Cardiac fibroblast (primary cell): ENCODE data around the gene CHRNB1.

Source experiments
- DNase-seq, 2 donors: peaks; one replicate each; pipeline versions ENCODE4 v3.0.0 to v3.0.0-alpha.2; 2010; ENCODE audit warnings: low read depth in 2 of 2
- H3K4me3 ChIP-seq, 2 donors: replicated peaks in 1 of 2; 1 replicate in 1 of 2; 2 replicates in 1 of 2; pipeline ENCODE4 v1.5.1; 2011; ENCODE audit warnings: low read depth in 2 of 2, low read length in 2 of 2, mild to moderate bottlenecking in 2 of 2, moderate library complexity in 1 of 2
- CTCF ChIP-seq: IDR thresholded peaks from one replicate; pipeline ENCODE4 v1.5.1; 2011; ENCODE audit warnings: low read depth, mild to moderate bottlenecking, low read length, inconsistent platforms

The CHRNB1 gene

GRCh38 chr17:7460850-7461660, 16.2 kb downstream of the CHRNB1 start:
- no peak for TF ChIP-seq CTCF
- no peak for DNase-seq
- H3K4me3 ChIP-seq = no peak overlapping the region

- no peak overlapping the region for H3K4me3 ChIP-seq
- no peak for TF ChIP-seq CTCF
- DNase-seq = no peak
Measured at GRCh38 chr17:7462474-7463371, 17.9 kb downstream of the CHRNB1 start.

- no peak for TF ChIP-seq CTCF
- no peak overlapping the region for H3K4me3 ChIP-seq
- DNase-seq = no peak
Measured at GRCh38 chr17:7463372-7463846, 18.5 kb downstream of the CHRNB1 start.

- TF ChIP-seq CTCF = no peak
Measured at GRCh38 chr17:7464081-7464480, 19.2 kb downstream of the CHRNB1 start.

GRCh38 chr17:7465597-7466275, 20.9 kb downstream of the CHRNB1 start:
- no peak for DNase-seq
- no peak overlapping the region for H3K4me3 ChIP-seq
- TF ChIP-seq CTCF = no peak

More at GRCh38 chr17:7464081-7464480, 19.2 kb downstream of the CHRNB1 start:
- no peak overlapping the region for H3K4me3 ChIP-seq
- DNase-seq = no peak

- H3K4me3 ChIP-seq = no peak overlapping the region
- DNase-seq = no peak
- TF ChIP-seq CTCF = no peak
Measured at GRCh38 chr17:7466318-7466638, 21.4 kb downstream of the CHRNB1 start.
